GM12865 (cell line): ENCODE measurements around the gene PARVG.
A peak's percentile ranks its signal among the peaks of the same experiment; 100 is the strongest.

Experiments
- DNase-seq: peaks from one replicate; pipeline ENCODE4 v3.0.0; 2010; ENCODE audit warnings: low read depth
- H3K4me3 ChIP-seq: 2 replicates; pipeline ENCODE4 v1.5.1; 2011; ENCODE audit warnings: mild to moderate bottlenecking, low read depth, low read length, control low read depth
- CTCF ChIP-seq: IDR thresholded peaks from 2 replicates; pipeline ENCODE4 v1.5.1; 2011; ENCODE audit warnings: low read length, control low read depth, low read depth, inconsistent platforms; ENCODE audit not compliant: insufficient read depth; ENCODE audit errors: missing control alignments

Gene PARVG

DNA sequence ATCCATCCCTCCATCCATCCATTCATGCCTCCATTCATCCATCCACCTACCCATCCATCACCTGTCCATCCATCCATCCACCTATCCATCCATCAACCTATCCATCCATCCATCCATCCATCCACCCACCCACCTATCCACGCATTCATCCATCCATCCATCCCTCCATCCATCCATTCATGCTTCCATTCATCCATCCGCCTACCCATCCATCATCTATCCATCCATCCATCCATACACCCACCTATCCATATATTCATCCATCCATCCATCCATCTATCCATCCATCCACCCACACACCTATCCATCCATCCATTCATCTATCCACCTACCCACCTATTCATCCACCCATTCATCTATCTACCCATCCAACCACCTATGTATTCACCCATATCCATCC, 13.8 kb downstream of the PARVG start:
- no peak for DNase-seq
- H3K4me3 ChIP-seq: no peak overlapping the region
- TF ChIP-seq CTCF: no peak

DNA sequence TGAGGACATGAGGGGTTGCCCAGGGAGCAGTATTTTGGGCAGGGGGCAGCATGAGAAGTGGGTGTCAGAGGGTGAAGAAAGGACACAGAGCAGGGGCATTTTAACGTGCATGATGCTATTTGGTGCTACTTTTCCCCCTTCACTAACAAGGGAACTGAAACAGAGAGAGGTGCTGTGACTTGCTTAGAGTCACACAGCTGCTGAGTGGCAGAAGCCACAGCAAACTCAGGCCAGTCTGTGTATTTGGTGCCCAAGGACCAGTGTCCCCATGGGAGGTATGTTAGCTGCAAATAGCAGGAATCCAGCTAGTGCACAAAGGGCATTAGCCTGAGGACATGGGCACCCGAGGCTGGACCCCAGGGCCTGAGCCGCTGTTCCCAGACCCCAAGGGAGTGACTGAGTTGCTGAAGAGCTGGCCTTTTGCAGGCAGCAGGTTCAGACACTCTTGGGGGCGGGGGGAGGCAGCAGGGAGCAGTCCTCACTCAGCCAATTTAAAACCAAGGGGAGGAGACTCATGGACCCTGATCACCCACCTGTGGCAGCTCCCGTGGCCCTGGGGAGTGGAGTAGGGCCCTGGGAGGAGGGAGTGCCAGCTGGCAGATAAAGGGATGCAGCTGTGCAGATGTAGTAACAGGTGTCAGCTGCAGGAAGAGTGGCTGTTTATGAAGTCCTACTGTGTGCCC, 14.6 kb downstream of the PARVG start:
- TF ChIP-seq CTCF: no peak
- no peak overlapping the region for H3K4me3 ChIP-seq
- DNase-seq: peak; percentile 48

GRCh38 chr22:44196241-44196640, 15.5 kb downstream of the PARVG start:
- DNase-seq: no peak
- no peak for TF ChIP-seq CTCF
- H3K4me3 ChIP-seq: no peak overlapping the region

GRCh38 chr22:44196731-44197131, 16.0 kb downstream of the PARVG start:
- DNase-seq: no peak
- TF ChIP-seq CTCF: no peak
- H3K4me3 ChIP-seq: no peak overlapping the region

- DNase-seq: no peak
- no peak overlapping the region for H3K4me3 ChIP-seq
- no peak for TF ChIP-seq CTCF
Measured at GRCh38 chr22:44197271-44197670, 16.5 kb downstream of the PARVG start.

DNA sequence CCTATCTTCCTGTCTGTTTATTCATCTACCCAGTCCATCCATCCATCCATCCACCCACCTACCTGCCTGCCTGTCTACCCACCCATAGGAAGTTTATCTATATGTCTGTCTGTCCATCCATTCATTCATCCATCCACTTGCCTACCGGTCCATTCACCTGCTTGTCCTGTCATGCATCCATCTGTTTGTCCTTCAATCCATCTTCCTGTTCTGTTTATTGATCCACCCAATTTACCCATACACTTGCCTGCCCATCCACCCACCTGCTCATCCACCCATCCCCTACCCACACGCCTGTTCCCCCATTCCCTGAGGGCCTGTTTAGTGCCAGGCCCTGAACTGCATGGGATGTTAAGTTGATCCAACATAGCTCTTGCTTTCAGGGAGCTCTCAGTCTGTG, 18.4 kb downstream of the PARVG start:
- no peak overlapping the region for H3K4me3 ChIP-seq
- TF ChIP-seq CTCF: no peak
- no peak for DNase-seq

DNA sequence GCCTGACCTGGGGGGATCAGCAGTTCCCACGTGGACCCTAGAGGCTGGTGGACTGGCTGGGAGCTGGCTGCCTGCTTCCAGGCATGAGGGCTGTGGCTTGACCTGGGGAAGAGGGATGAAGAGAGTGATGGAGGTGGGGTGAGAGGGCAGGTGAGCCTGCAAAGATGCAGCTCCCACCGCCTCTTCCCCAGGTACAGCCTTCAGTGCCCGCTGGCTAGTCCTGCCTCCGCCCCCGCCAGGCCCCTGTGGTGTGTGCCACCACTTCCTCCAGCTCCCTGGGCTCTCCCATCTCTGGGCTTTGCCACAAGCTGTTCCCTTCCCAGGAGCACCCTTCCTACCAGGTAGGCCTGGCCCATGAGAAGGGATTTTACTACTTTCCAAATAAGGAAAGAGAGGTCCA, 19.1 kb downstream of the PARVG start:
- no peak overlapping the region for H3K4me3 ChIP-seq
- DNase-seq: no peak
- no peak for TF ChIP-seq CTCF
